ENCODE data around the gene MX2.

Gene MX2

DNA sequence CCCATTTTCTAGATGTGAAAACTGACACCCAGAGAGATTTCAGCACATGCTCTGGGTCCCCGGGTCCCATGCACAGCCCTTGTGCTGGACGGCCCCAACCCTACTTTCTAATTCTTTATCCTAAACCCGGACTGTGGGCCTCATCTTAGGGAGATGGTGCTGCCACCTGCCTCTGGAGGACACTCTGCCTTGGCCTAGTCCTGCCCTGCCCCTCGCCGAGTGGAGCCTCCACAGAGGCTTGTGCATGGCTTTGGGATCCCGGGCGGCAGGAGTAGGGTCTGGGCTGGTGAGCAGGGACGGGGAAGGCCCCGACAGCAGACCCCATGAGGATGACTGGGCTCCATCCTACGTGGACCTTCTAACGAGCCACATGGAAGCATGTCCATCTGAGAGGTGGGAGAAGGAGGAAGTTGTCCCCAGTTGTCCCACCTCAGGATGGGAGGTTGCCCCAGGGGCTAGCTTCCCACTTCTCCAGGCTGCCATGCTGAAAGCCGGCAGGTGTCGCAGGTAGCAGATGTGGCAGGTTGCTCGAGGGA lies 12.4 kb downstream of the MX2 start:
- TF ChIP-seq, protein P1, sequence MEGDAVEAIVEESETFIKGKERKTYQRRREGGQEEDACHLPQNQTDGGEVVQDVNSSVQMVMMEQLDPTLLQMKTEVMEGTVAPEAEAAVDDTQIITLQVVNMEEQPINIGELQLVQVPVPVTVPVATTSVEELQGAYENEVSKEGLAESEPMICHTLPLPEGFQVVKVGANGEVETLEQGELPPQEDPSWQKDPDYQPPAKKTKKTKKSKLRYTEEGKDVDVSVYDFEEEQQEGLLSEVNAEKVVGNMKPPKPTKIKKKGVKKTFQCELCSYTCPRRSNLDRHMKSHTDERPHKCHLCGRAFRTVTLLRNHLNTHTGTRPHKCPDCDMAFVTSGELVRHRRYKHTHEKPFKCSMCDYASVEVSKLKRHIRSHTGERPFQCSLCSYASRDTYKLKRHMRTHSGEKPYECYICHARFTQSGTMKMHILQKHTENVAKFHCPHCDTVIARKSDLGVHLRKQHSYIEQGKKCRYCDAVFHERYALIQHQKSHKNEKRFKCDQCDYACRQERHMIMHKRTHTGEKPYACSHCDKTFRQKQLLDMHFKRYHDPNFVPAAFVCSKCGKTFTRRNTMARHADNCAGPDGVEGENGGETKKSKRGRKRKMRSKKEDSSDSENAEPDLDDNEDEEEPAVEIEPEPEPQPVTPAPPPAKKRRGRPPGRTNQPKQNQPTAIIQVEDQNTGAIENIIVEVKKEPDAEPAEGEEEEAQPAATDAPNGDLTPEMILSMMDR (conservative IDR thresholded peaks at IDR 0.05; ENCODE audit: low read depth), result no peak
- no peak for DNase-seq (ENCODE audit: low spot score)
- no peak overlapping the region for H3K27ac ChIP-seq
- ChIA-PET POLR2A (ENCODE audit: low non-redundant PET) (no interaction called here), CTCF (no interaction called here)

DNA sequence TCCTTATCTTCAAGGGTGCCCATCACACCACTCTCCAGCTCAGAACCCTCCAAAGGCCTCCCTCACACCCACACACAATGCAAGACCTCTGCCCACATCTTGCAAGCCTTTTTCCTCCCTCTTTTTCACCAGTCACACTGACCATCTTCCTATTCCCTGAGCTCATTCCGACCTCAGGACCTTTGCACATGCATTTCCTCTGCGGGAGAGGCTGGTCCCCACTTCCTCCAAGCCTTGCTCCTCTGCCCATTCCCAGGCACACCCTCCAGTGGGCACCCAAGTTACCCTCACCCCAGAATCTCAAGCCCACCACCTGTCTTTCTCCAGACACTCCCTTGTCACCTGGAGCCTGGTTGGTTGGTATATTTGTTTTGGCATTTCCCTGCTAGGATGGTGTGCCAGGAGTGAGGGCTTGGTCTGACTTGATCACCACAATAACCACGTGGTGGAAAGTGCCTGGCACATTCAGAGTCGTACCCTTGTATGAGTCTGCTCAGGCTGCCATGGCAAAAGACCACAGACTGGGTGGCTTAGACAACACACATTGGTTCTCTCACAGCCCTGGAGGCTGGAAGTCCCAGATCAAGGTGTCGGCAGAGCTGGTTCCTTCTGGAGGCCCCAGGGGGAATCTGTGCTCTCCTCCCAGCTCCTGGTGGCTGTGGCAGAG lies 13.2 kb downstream of the MX2 start:
- TF ChIP-seq, protein P1 (conservative IDR thresholded peaks at IDR 0.05; ENCODE audit: low read depth), result no peak
- DNase-seq (ENCODE audit: low spot score), result no peak
- ChIA-PET POLR2A (ENCODE audit: low non-redundant PET) (no interaction called here), CTCF (no interaction called here)
- H3K27ac ChIP-seq, result no peak overlapping the region

DNA sequence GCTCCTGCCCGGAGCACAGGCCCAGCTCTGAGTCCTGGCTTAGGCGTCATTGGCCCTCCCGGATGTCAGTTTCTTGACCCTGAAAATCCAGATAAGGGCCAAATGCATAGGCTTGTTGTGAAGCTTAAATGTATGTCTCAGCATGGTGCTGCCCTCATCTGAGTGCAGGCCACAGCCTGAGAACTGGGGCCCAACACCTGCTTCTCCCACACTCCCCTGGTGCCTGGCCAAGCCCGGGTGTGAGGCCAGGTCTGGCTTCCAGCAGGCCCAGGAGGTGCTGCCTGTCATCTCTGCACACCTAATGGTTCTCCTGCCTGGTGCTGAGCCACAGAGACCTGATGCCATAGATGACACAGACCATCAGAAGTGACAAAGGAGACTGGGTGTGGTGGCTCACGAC lies 14.0 kb downstream of the MX2 start:
- ChIA-PET POLR2A (ENCODE audit: low non-redundant PET) (no interaction called here), CTCF (interaction anchor here (0.7 kb wide), 1 partner anchor 1588 kb away, joined by 3 read pairs; no protein-coding TSS in a partner anchor)
- DNase-seq (ENCODE audit: low spot score), result no peak
- no peak overlapping the region for H3K27ac ChIP-seq
- TF ChIP-seq, protein P1 (conservative IDR thresholded peaks at IDR 0.05; ENCODE audit: low read depth), result no peak

DNA sequence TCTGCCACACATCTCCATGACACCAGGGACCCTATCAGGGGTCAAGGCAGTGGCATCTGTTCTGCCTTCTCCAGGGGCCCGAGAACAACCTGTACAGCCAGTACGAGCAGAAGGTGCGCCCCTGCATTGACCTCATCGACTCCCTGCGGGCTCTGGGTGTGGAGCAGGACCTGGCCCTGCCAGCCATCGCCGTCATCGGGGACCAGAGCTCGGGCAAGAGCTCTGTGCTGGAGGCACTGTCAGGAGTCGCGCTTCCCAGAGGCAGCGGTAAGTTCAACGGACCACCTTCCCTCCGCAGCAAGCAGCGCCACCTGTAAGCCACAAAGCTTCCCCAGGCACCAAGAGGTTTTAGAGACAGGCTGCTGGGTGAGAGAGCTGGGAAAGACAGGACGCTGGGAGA lies 15.9 kb downstream of the MX2 start:
- TF ChIP-seq, protein P1 (conservative IDR thresholded peaks at IDR 0.05; ENCODE audit: low read depth), result no peak
- H3K27ac ChIP-seq, result no peak overlapping the region
- CTCF ChIA-PET, result no interaction called here
- DNase-seq (ENCODE audit: low spot score), result no peak
- POLR2A ChIA-PET (ENCODE audit: low non-redundant PET), result no interaction called here

DNA sequence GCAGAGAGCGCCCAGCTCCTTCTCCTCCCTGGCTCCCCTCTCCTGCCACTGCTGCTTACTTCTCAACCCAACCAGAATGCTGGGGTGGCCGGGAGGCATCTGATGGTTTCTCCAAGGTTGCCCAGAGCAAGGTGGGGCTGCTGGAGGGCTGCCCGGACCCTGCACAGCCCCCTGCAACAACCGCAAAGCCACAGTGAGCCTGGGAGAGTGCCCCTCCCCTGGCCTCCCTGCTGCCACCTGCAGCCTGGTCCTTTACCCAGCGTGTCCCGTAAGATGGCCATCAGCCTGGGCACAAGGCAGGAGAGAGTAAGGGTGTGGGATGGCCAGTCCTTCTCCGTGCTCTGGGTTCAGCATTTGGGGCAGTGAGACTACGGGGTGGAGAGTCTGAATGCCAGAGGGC lies 17.0 kb downstream of the MX2 start:
- CTCF ChIA-PET, result no interaction called here
- POLR2A ChIA-PET (ENCODE audit: low non-redundant PET), result no interaction called here
- no peak overlapping the region for H3K27ac ChIP-seq
- no peak for DNase-seq (ENCODE audit: low spot score)
- TF ChIP-seq, protein P1 (conservative IDR thresholded peaks at IDR 0.05; ENCODE audit: low read depth), result no peak

DNA sequence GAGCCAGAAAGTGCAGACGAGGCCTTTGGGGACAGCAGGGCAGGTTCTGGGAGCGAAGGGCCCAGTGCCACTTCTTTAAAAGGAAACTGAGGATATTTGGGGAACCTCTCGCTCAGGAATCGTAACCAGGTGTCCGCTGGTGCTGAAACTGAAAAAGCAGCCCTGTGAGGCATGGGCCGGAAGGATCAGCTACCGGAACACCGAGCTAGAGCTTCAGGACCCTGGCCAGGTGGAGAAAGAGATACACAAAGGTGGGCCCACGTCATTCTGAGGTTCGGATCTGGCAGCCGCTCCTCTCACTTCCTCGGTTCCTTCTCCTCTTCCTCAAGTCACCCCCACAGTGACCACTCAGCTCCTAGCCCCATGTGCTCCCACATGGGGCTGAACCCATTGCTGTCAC lies 18.1 kb downstream of the MX2 start:
- no peak for DNase-seq (ENCODE audit: low spot score)
- TF ChIP-seq, protein P1 (conservative IDR thresholded peaks at IDR 0.05; ENCODE audit: low read depth), result no peak
- no peak overlapping the region for H3K27ac ChIP-seq
- CTCF ChIA-PET, result no interaction called here
- POLR2A ChIA-PET (ENCODE audit: low non-redundant PET), result no interaction called here

Data from RWPE1 (cell line).